Activated naive CD4-positive, alpha-beta T cell treated with anti-CD3 and anti-CD28 coated beads, Interleukin-2, amount 10 ng/mL, durations not matched to agents 7 days and 5 days (primary cell): ENCODE data around the gene SLC25A25.
A peak's percentile ranks its signal among the peaks of the same experiment; 100 is the strongest.
"Not testable (repeated sequence)": the region's sequence is repeated elsewhere in the genome, so short reads cannot be mapped to it uniquely, and the experiment has no call there.

Source experiments
- CTCF ChIA-PET: fragments of 350-600 bp; sonication (Branson Sonifier 250); formaldehyde crosslinking; loops from one replicate; lab custom pipeline; 2021; ENCODE audit warnings: antibody characterized with exemption; lab: Charles Lee
- DNase-seq: peaks from one replicate; pipeline ENCODE4 v3.0.0-alpha.2; 2020
- H3K27ac Mint-ChIP-seq: one replicate; pipeline ENCODE4 v1.8.0; 2021; ENCODE audit warnings: mild to moderate bottlenecking, moderate library complexity, mixed read lengths
- H3K27me3 Mint-ChIP-seq: one replicate; pipeline ENCODE4 v1.8.0; 2021; ENCODE audit warnings: mild to moderate bottlenecking, mixed read lengths
- H3K36me3 Mint-ChIP-seq: one replicate; pipeline ENCODE4 v1.8.0; 2021; ENCODE audit warnings: mixed read lengths
- H3K4me1 Mint-ChIP-seq: one replicate; pipeline ENCODE4 v1.8.0; 2021; ENCODE audit warnings: mixed read lengths
- H3K4me3 Mint-ChIP-seq: one replicate; pipeline ENCODE4 v1.8.0; 2021; ENCODE audit warnings: mild to moderate bottlenecking, moderate library complexity, mixed read lengths
- H3K9me3 Mint-ChIP-seq: one replicate; pipeline ENCODE4 v1.8.0; 2021; ENCODE audit warnings: mixed read lengths

Gene SLC25A25

DNA sequence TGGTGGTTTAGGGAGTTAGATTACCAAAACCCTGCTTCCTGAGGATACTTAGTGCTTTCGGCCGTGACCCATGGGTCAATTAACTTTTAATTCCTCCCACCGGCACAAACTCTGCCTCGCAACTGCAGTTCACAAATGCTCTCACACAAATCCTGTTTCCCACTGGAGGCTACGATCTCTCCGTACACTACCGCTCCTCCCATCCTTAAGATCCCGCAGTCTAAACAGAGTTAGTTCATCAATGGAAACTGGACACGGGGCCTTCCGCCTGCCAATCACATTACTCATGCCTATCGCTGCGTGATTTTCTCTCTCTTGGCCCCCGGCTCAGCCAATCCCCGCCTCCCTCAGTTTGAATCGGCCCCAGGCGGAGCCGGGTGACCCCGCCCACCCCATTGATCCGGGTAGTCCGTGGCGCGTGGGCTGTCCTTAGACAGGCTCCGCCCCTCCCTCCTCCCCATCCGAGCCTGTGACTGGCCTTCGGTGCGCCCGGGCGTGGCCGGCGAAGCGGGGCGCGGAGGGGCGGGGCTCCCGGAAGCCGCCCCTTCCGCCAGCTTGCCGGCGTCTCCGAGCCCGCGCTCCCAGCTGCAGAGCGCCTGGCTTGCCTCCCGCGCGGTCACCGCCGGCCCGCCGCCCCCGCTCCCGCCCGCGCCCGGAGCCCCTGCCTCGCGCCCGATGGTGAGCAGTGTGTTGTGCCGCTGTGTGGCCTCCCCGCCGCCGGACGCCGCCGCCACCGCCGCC is at the start of gene SLC25A25:
SLC25A25 (plus strand) TSS at position 588 of the 741 bp plus-strand sequence; CDS start at position 676, 88 bp downstream.
- H3K27me3 Mint-ChIP-seq = no peaks in the 10 kb centered on the region
- peak; percentile 100 for DNase-seq
- H3K36me3 Mint-ChIP-seq = peaks cover 45% of the 10 kb centered on the region
- CTCF ChIA-PET = interaction anchor here (0.8 to 1.7 kb wide), 4 partner anchors 25 to 112 kb away, joined by 3 to 10 read pairs (median 4); no protein-coding TSS in a partner anchor
- peaks cover 66% of the 10 kb centered on the region for H3K4me1 Mint-ChIP-seq
- H3K9me3 Mint-ChIP-seq = no peaks in the 10 kb centered on the region
- peak within 1 kb of the TSS; percentile 85 for H3K27ac Mint-ChIP-seq
- peak within 1 kb of the TSS; percentile 98 for H3K4me3 Mint-ChIP-seq

DNA sequence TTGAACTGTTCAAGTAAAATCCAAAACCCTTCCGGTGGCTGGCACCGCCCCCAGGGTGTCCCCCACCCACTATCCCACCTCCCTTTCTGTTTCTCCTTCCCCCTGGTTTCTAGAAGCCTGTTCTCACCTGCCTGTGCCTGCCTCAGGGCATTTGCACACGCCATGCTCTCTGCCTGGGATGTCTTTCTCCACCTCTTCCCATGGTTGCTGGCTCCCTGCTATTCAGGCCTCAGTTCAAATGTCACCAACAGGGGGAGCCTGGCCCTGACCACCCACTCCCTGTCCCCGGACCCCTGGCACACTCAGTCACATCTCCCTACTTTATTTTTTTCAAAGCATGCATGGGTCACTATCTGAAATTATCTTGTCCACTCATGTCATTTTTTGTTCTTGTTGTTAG is 47.3 kb upstream of the SLC25A25 start:
- Mint-ChIP-seq H3K9me3 (no peaks in the 10 kb centered on the region), H3K27ac (no peak overlapping the region), H3K36me3 (peaks cover 2% of the 10 kb centered on the region), H3K27me3 (peaks cover 7% of the 10 kb centered on the region), H3K4me3 (no peak overlapping the region), H3K4me1 (peaks cover 63% of the 10 kb centered on the region)
- CTCF ChIA-PET = interaction anchor here (0.7 to 2.1 kb wide), 3 partner anchors 13 to 40 kb away, joined by 3 to 12 read pairs (median 4); partner anchors contain the start of gene EEIG1
- DNase-seq = no peak

DNA sequence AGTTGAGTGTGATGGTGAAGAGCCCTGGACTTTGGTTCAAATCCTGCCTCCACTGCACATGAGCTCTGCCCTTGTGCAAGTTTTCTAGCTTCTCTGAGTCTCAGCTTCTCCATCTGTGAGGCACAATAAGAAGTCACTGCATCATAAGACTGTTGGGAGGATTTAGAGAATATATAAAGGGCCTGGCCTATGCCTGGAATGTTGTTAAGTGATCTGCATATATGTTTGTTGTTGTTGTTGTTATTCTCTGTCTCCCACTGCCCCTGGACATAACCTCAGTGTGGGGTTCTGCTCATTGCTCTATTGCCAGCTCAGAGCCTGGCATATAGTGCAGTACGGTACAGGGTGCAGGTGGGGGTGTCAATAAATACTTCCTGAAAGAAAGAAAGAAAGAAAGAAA is 46.9 kb upstream of the SLC25A25 start:
- Mint-ChIP-seq H3K4me3 (no peak overlapping the region), H3K27me3 (peaks cover 7% of the 10 kb centered on the region), H3K9me3 (no peaks in the 10 kb centered on the region), H3K36me3 (peaks cover 2% of the 10 kb centered on the region), H3K27ac (peak overlapping the region; percentile 44), H3K4me1 (peaks cover 65% of the 10 kb centered on the region)
- DNase-seq = no peak
- CTCF ChIA-PET = interaction anchor here (0.7 to 2.1 kb wide), 3 partner anchors 13 to 40 kb away, joined by 3 to 12 read pairs (median 4); partner anchors contain the start of gene EEIG1

DNA sequence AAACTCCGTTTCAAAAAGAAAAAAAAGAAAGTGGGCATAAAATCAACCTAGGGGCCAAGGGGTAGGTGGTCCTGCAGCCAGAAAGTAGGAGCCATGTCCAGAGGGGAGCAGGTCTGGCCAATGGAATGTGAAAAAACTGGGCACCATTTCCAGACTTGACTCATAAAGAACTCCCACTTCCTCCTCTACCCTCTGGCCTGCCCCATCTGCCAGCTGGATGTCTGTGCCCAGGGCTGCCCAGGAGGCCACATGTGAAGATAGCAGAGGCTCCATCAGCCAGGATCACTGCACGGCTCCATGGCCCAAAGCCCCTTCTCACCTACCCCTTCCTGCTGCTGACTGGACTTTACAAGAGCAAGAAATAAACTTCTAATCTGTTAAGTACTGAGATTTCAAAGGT is 45.1 kb upstream of the SLC25A25 start:
- DNase-seq = no peak
- Mint-ChIP-seq H3K36me3 (peaks cover 2% of the 10 kb centered on the region), H3K4me1 (peaks cover 80% of the 10 kb centered on the region), H3K27me3 (peaks cover 7% of the 10 kb centered on the region), H3K9me3 (no peaks in the 10 kb centered on the region), H3K27ac (peak overlapping the region; percentile 67), H3K4me3 (no peak overlapping the region)
- CTCF ChIA-PET = interaction anchor here (0.7 to 4.3 kb wide), 3 partner anchors 11 to 43 kb away, joined by 3 to 25 read pairs (median 12); no protein-coding TSS in a partner anchor

DNA sequence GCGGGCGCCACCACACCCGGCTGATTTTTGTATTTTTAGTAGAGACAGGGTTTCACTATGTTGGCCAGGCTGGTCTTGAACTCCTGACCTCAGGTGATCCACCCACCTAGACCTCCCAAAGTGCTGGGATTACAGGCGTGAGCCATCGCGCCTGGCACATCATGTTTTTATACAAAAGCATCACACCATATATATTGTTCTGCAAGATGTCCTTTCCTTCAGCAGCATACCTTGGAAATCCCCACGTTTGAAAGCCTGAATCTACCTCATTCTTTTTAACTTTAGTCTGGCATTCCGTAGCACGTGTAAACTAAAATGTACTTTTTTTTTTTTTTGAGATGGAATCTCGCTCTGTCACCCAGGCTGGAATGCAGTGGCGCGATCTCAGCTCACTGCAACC is 44.4 kb upstream of the SLC25A25 start:
- H3K4me1 Mint-ChIP-seq = peaks cover 88% of the 10 kb centered on the region
- H3K27me3 Mint-ChIP-seq, H3K9me3 Mint-ChIP-seq, H3K4me3 Mint-ChIP-seq, H3K36me3 Mint-ChIP-seq, DNase-seq: not testable (repeated sequence)
- CTCF ChIA-PET = interaction anchor here (4.3 kb wide), 1 partner anchor 11 kb away, joined by 25 read pairs; no protein-coding TSS in a partner anchor
- H3K27ac Mint-ChIP-seq = peak overlapping the region; percentile 99

DNA sequence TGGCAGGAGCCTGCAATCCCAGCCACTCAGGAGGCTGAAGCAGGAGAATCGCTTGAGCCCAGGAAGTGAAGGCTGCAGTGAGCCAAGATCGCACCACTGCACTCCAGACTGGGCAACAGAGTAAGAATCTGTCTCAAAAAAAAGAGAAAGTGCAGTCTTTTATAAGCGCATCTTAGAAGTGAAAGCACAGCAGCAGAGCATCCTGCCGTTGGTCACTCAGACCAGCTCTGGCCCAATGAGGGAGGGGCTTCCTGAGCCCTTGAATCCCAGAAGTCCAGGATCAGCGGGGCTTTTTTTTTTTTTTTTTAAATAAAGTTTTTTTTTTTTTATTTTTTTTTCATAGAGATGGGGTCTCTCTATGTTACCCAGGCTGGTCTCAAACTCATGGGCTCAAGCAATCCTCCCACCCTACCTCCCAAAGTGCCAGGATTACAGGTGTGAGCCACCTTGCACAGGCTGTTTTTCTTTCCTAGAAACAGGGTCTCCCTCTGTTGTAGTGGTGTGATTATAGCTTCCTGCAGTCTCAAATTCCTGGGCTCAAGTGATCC is 43.2 kb upstream of the SLC25A25 start:
- Mint-ChIP-seq H3K4me3 (peak overlapping the region; percentile 87), H3K27me3 (peaks cover 7% of the 10 kb centered on the region), H3K36me3 (peaks cover 3% of the 10 kb centered on the region), H3K27ac (peak overlapping the region; percentile 99), H3K9me3 (no peaks in the 10 kb centered on the region), H3K4me1 (peaks cover 94% of the 10 kb centered on the region)
- DNase-seq = peak; percentile 52
- CTCF ChIA-PET = interaction anchor here (1.9 to 6.3 kb wide), 4 partner anchors 10 to 82 kb away, joined by 5 to 35 read pairs (median 27); no protein-coding TSS in a partner anchor

DNA sequence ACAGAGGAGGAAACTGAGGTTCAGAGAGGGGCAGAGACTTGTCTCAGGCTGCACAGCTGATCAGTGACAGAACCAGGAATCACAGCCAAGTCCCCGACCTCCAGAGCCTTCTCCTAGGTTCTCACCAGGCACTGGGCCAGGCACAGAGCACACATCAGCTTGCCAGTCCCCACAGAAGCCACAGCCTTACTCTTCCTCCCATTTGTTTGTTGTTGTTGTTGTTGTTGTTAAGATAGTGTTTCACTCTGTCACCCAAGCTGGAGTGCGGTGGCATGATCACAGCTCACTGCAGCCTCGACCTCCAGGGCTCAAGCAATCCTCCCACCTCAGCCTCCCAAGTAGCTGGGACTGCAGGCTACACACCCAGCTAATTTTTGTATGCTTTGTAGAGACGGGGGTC is 42.3 kb upstream of the SLC25A25 start:
- Mint-ChIP-seq H3K4me1 (peaks cover 94% of the 10 kb centered on the region), H3K27ac (peak overlapping the region; percentile 99), H3K9me3 (no peaks in the 10 kb centered on the region), H3K36me3 (peaks cover 4% of the 10 kb centered on the region), H3K27me3 (peaks cover 7% of the 10 kb centered on the region), H3K4me3 (peak overlapping the region; percentile 87)
- CTCF ChIA-PET = interaction anchor here (0.8 to 6.3 kb wide), 8 partner anchors 9 to 92 kb away, joined by 3 to 35 read pairs (median 8); partner anchors contain the start of gene EEIG1
- DNase-seq = peak; percentile 53

DNA sequence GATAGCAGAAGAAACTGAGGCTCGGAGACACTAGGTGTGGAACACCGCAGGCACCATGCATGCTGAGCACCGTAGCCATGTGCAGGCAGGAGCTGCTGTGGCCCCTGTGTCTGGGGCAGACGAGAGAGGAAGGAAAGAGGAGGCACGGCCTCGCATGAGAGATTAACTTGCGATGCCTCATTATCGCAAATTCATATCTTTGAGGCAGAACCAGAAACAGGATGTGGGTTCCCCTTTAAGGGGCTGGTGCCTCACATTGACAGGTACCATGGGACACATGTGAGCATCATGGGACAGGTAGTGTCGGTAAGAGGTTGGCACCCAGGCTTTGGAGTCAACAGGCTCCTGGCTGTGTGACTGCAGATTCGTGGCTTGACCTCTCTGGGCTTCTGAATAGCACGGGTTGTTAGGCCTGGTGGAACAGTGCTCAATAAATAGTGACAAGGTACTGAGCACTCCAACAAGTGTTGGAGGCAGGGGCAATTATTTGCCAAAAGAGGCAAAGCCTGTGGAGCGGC is 41.7 kb upstream of the SLC25A25 start:
- Mint-ChIP-seq H3K9me3 (no peaks in the 10 kb centered on the region), H3K27ac (peak overlapping the region; percentile 99), H3K36me3 (peaks cover 6% of the 10 kb centered on the region), H3K27me3 (peaks cover 7% of the 10 kb centered on the region), H3K4me1 (peaks cover 94% of the 10 kb centered on the region), H3K4me3 (peak overlapping the region; percentile 87)
- CTCF ChIA-PET = interaction anchor here (0.8 to 6.3 kb wide), 9 partner anchors 9 to 91 kb away, joined by 3 to 35 read pairs (median 6); partner anchors contain the start of gene EEIG1
- DNase-seq = peak; percentile 90

DNA sequence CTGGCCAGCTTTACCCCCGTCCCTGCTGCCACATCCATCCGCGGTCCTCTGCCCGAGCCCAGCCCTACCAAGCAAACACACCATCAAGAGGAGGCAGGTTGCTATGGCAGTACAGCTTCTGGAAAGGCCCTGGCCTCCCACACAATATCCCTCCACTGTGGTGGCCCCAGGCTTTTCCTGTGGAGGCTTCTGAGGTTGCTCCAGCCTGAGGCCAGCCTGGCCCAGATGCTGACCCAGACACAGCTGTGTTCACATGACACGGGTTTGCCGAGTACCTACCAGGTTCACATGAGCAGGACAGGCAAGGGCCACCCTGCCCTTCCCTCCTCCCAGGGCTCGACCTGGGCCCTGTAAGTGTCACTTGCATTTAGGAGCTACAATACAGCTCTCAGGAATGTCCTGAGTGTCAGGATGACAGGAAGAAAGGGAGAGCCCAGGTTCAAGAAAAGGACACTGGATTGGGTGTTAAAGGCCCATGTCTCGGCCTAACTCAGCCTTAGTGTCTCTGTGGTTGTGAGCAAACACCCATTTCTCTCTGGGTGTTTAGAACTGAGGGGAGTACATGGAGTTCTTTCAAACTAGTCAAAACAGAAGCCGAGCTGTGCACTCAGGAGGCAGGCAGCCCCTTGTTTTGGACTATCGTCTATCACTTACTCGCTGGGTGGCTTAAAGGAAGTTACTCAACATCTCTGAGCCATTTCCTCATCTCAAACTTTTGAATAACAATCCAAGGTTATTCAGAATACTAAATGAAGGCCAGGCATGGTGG is 41.1 kb upstream of the SLC25A25 start:
- peaks cover 7% of the 10 kb centered on the region for H3K27me3 Mint-ChIP-seq
- H3K27ac Mint-ChIP-seq = peak overlapping the region; percentile 99
- H3K9me3 Mint-ChIP-seq = no peaks in the 10 kb centered on the region
- DNase-seq = peak; percentile 61
- CTCF ChIA-PET = interaction anchor here (0.8 to 6.3 kb wide), 8 partner anchors 8 to 90 kb away, joined by 3 to 35 read pairs (median 8); partner anchors contain the start of gene EEIG1
- H3K4me1 Mint-ChIP-seq = peaks cover 94% of the 10 kb centered on the region
- peak overlapping the region; percentile 87 for H3K4me3 Mint-ChIP-seq
- peaks cover 6% of the 10 kb centered on the region for H3K36me3 Mint-ChIP-seq

DNA sequence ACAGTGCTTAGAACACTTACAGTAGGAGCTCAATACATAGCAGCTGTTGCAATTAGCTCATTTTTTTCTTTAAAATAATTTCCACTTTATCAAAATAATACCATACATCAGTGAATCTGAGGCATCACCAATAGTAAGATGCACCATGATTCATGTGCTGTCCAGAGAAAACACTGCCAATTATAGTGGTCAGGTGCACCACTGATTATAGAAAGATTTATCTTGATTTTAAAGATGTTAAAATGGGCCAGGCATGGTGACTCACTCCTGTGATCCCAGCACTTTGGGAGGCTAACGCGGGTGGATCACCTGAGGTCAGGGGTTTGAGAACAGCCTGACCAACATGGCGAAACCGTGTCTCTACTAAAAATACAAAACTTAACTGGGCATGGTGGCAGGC is 40.3 kb upstream of the SLC25A25 start:
- CTCF ChIA-PET = interaction anchor here (2.0 to 6.3 kb wide), 4 partner anchors 20 to 85 kb away, joined by 6 to 35 read pairs (median 19); partner anchors contain the start of gene EEIG1
- Mint-ChIP-seq H3K4me3 (peak overlapping the region; percentile 55), H3K27ac (peak overlapping the region; percentile 99), H3K36me3 (peaks cover 6% of the 10 kb centered on the region), H3K9me3 (no peaks in the 10 kb centered on the region), H3K4me1 (peaks cover 92% of the 10 kb centered on the region), H3K27me3 (peaks cover 7% of the 10 kb centered on the region)
- no peak for DNase-seq

DNA sequence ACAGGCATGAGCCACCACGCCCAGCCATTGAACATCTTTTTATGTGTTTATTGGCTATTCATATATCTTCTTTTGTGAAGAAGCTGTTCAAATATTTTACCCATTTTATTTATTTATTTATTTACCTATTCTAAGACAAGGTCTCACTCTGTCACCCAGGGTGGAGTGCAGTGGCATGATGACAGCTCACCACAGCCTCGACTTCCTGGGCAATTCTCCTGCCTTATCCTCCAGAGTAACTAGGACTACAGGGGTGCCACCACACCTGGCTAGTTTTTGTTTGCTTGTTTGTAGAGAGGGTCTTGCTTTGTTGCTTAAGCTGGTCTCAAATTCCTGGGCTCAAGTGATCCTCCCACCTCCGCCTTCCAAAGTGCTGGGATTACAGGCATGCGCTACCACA is 34.4 kb upstream of the SLC25A25 start:
- Mint-ChIP-seq H3K9me3 (no peaks in the 10 kb centered on the region), H3K36me3 (peaks cover 6% of the 10 kb centered on the region), H3K4me1 (peaks cover 60% of the 10 kb centered on the region), H3K27me3 (peaks cover 7% of the 10 kb centered on the region), H3K27ac (peak overlapping the region; percentile 98), H3K4me3 (peak overlapping the region; percentile 67)
- peak; percentile 50 for DNase-seq
- CTCF ChIA-PET = interaction anchor here (0.6 to 9.2 kb wide), 17 partner anchors 9 to 600 kb away, joined by 3 to 247 read pairs (median 12); partner anchors contain the start of genes DPM2, EEIG1 and PIP5KL1

DNA sequence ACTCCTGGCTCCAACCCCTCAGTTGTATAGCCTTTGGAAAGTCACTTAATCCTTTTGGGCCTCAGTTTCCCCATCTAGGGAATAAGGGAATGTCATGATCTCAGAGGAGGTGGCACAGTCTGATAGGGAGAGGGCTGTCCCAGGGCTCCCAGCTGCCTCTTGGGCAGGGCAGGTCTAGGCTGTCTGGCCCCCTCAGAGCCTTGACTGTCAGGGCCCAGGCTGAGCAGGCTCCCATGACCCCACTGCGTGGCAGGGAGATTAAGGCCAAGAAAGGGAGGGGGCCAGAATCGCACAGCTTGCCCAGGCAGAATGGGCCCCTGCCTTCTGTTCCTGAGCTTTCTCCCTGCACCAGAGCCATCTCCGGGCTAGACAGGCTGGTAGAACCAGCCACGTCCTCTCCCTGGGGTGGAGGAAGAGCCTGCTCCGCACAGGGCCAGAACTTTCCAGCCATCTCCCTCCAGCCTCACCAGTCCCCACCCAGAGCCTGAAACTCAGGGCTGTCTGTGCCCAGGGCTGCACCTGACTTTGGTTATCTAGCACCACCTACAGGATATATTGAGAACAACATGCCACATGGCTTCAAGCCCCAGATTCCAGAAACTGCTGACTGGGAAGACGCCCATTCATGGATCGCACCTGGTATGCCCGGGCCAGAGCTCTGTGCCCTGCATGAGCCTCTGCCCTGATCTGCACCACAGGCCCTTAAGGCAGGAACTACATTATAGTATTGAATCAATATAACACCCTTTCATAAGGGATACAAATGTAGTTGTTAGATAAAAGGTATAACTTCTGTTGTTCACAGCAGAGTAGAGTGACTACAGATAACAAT is 33.0 kb upstream of the SLC25A25 start:
- H3K4me1 Mint-ChIP-seq = peaks cover 48% of the 10 kb centered on the region
- peaks cover 7% of the 10 kb centered on the region for H3K27me3 Mint-ChIP-seq
- no peaks in the 10 kb centered on the region for H3K9me3 Mint-ChIP-seq
- CTCF ChIA-PET = interaction anchor here (0.7 to 9.2 kb wide), 33 partner anchors 8 to 154 kb away, joined by 3 to 247 read pairs (median 4); partner anchors contain the start of genes DPM2, EEIG1, NAIF1 and PIP5KL1
- H3K36me3 Mint-ChIP-seq = peaks cover 5% of the 10 kb centered on the region
- H3K27ac Mint-ChIP-seq = peak overlapping the region; percentile 63
- H3K4me3 Mint-ChIP-seq = no peak overlapping the region
- peak; percentile 78 for DNase-seq
